Endothelial cell of umbilical vein (primary cell): ENCODE data around the gene VGLL1. TPM values are rescaled to one million over a fixed set of nuclear protein-coding genes. Genes with fewer than 3 reads are reported as not detected.

ENCODE experiments used
- BruUV-seq: library from RNA; stranded (reverse); fragments of 400-500 nt; replicated peaks from 2 replicates; lab custom pipeline; 2021; lab: Mats Ljungman, UMichigan
- CTCF ChIA-PET: fragments of 300-600, 350-600 bp; sonication (Branson Sonifier 250); formaldehyde crosslinking; loops from one replicate; lab custom pipeline; 2021; ENCODE audit warnings: antibody characterized with exemption, inconsistent platforms; lab: Charles Lee
- POLR2A ChIA-PET: fragments of 300-600, 350-600 bp; sonication (Branson Sonifier 250); formaldehyde crosslinking; loops from one replicate; lab custom pipeline; 2021; ENCODE audit warnings: antibody characterized with exemption, inconsistent platforms; lab: Charles Lee
- DNase-seq: peaks from one replicate; pipeline ENCODE4 v3.0.0-alpha.2; 2011; ENCODE audit warnings: low read depth, low spot score
- FAIRE-seq: peaks from 2 replicates; lab custom pipeline; 2011; peaks lifted over from hg19 to GRCh38; lab: Jason Lieb, UNC
- H2AFZ ChIP-seq: 2 replicates; pipeline ENCODE4 v1.6.0; 2012; ENCODE audit warnings: low read depth, low read length, control low read depth, inconsistent platforms
- H3K27ac ChIP-seq: 2 replicates; pipeline ENCODE4 v1.5.1; 2011; ENCODE audit warnings: low read depth, mild to moderate bottlenecking, control low read depth, low read length, moderate library complexity; ENCODE audit not compliant: insufficient read depth
- H3K27me3 ChIP-seq, 2 experiments: 2 replicates each; pipeline versions ENCODE4 v1.6.0 to v1.6.1; 2011; ENCODE audit warnings: low read length in 2 of 2, mixed read lengths in 1 of 2; ENCODE audit not compliant: control insufficient read depth in 2 of 2, insufficient read depth in 2 of 2
- H3K36me3 ChIP-seq, 2 experiments: 2 replicates in 1 of 2; 3 replicates in 1 of 2; pipeline ENCODE4 v1.5.1; 2011; ENCODE audit warnings: low read length in 2 of 2, mild to moderate bottlenecking in 1 of 2, moderate library complexity in 1 of 2; ENCODE audit not compliant: control insufficient read depth in 2 of 2, insufficient read depth in 2 of 2; ENCODE audit errors: extremely low read depth in 1 of 2
- H3K4me1 ChIP-seq: 3 replicates; pipeline ENCODE4 v1.5.1; 2011; ENCODE audit warnings: mild to moderate bottlenecking, low read length; ENCODE audit not compliant: control insufficient read depth, insufficient read depth; ENCODE audit errors: extremely low read depth
- H3K4me2 ChIP-seq: 2 replicates; pipeline ENCODE4 v1.6.1; 2011; ENCODE audit warnings: low read length, control low read depth, mixed read lengths; ENCODE audit not compliant: insufficient read depth
- H3K4me3 ChIP-seq, 3 experiments: fragments of 200-600 bp in 1 of 3; sonication (generic), shearing (Covaris generic) in 1 of 3; replicated peaks in 1 of 3; 2 replicates each; pipeline ENCODE4 v1.5.1; 2011 to 2016; ENCODE audit warnings: control low read depth in 3 of 3, low read length in 3 of 3, mild to moderate bottlenecking in 2 of 3, inconsistent platforms in 1 of 3, low read depth in 1 of 3, moderate library complexity in 1 of 3; ENCODE audit not compliant: insufficient read depth in 1 of 3
- H3K79me2 ChIP-seq: 2 replicates; pipeline ENCODE4 v1.6.0; 2012; ENCODE audit warnings: low read length, inconsistent platforms; ENCODE audit not compliant: control insufficient read depth, insufficient read depth
- H3K9ac ChIP-seq: replicated peaks from 2 replicates; pipeline ENCODE3; 2011; ENCODE audit warnings: low read length, control low read depth; ENCODE audit not compliant: insufficient read depth; ENCODE audit errors: extremely low read depth
- H3K9me1 ChIP-seq: replicated peaks from 3 replicates; pipeline ENCODE4 v1.6.0; 2011; ENCODE audit warnings: mild to moderate bottlenecking, low read length; ENCODE audit not compliant: control insufficient read depth, insufficient read depth; ENCODE audit errors: extremely low read depth
- H3K9me3 ChIP-seq: replicated peaks from 2 replicates; pipeline ENCODE4 v1.5.1; 2012; ENCODE audit warnings: low read length, inconsistent platforms; ENCODE audit not compliant: control insufficient read depth, insufficient read depth
- H4K20me1 ChIP-seq: replicated peaks from 2 replicates; pipeline ENCODE3; 2011; ENCODE audit warnings: mild to moderate bottlenecking, low read length; ENCODE audit not compliant: control insufficient read depth, insufficient read depth; ENCODE audit errors: extremely low read depth
- EZH2 ChIP-seq: IDR thresholded peaks from 2 replicates; pipeline ENCODE4 v1.6.1; 2012; ENCODE audit warnings: borderline replicate concordance, low read depth, mild to moderate bottlenecking, moderate library complexity, low read length, inconsistent platforms; ENCODE audit not compliant: severe bottlenecking
- FOS ChIP-seq: IDR thresholded peaks from 2 replicates; pipeline ENCODE4 v1.6.1; 2011; ENCODE audit warnings: mild to moderate bottlenecking, low read length, moderate library complexity, borderline replicate concordance; ENCODE audit not compliant: insufficient read depth
- GATA2 ChIP-seq: IDR thresholded peaks from 2 replicates; pipeline ENCODE4 v1.7.0; 2011; ENCODE audit warnings: low read depth, mild to moderate bottlenecking, moderate library complexity, mixed read lengths, low read length; ENCODE audit not compliant: insufficient read length, insufficient read depth
- JUN ChIP-seq: IDR thresholded peaks from 2 replicates; pipeline ENCODE4 v1.6.1; 2011; ENCODE audit warnings: borderline replicate concordance, low read depth; ENCODE audit not compliant: insufficient read length, insufficient read depth
- MYC ChIP-seq: IDR thresholded peaks from one replicate; pipeline ENCODE4 v1.6.1; 2011; ENCODE audit warnings: mild to moderate bottlenecking, low read depth, low read length
- POLR2A ChIP-seq: IDR thresholded peaks from 2 replicates; pipeline ENCODE4 v1.6.1; 2012; ENCODE audit warnings: low read depth, mild to moderate bottlenecking, control low read depth, low read length
- POLR2AphosphoS5 ChIP-seq: IDR thresholded peaks from 2 replicates; pipeline ENCODE4 v1.6.1; 2012; ENCODE audit warnings: low read depth, mild to moderate bottlenecking, control low read depth, low read length, moderate library complexity; ENCODE audit not compliant: insufficient read depth
- dilution Hi-C: fragments of 300-500 bp; cut with MboI; formaldehyde crosslinking; loops from one replicate; pipeline ENCODE4 v1.15.0; 2019; ENCODE audit warnings: low sequenced_read_pairs; ENCODE audit not compliant: extremely low pct_ligation_motif_present
- intact Hi-C: fragments of 100-400 bp; cut with micrococcal nuclease; formaldehyde crosslinking; loops from one replicate; pipeline ENCODE4 v1.10.0; 2022
- polyA plus RNA-seq, 4 experiments: library from polyadenylated mRNA; depleted of rRNA in 3 of 4; stranded (reverse) in 3 of 4; unstranded in 1 of 4; fragments of >200 nt; gene quantifications; 2 replicates each; pipeline versions ENCODE4 v1.2.1 to v1.2.3, GENCODE V29; 2011 to 2012; ENCODE audit warnings: missing spikeins in 1 of 4
- total RNA-seq: library from RNA; stranded (reverse); gene quantifications from 2 replicates; pipeline ENCODE4 v1.2.3, GENCODE V29; 2021
- TF ChIP-seq, protein P1 (sequence below): IDR thresholded peaks from 2 replicates; pipeline ENCODE4 v1.6.1; 2011; ENCODE audit not compliant: insufficient read depth, insufficient read length
- TF ChIP-seq, protein P2 (sequence below), 2 donors: IDR thresholded peaks; 1 replicate in 1 of 2; 2 replicates in 1 of 2; pipeline ENCODE4 v1.5.1; 2011; ENCODE audit warnings: low read length in 2 of 2, mild to moderate bottlenecking in 2 of 2, moderate library complexity in 2 of 2, control low read depth in 1 of 2, inconsistent platforms in 1 of 2, low read depth in 1 of 2; ENCODE audit not compliant: insufficient read depth in 1 of 2; ENCODE audit errors: extremely low read depth in 1 of 2

The VGLL1 gene
- total and polyA plus RNA-seq, 2 donors (not counting 3 experiments of a cell fraction or from before 2014, with no cell fraction given) = not detected

DNA sequence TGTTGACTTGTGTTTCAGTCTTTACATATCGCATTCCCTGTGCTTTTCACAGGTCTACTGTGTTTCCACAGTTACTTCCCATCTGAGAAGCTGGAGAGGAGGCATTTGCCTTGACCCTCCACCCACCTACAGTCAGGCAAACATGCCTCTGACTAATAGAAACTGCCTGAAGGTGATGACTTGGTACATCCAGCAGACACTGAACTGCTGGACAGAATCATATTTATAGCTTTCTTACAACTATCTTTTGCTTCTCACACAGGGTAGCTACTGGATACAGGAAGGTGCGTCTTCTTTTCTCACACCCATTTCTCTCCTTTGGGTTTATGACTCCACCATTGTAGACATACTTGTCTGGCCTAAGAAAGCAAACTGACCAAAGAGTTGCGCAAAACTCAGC is 58.0 kb downstream of the VGLL1 start:
- TF ChIP-seq FOS (no peak), EZH2 (no peak), POLR2AphosphoS5 (no peak)
- Histone ChIP-seq H3K9ac (no peak overlapping the region), H3K4me1 (no peaks in the 10 kb centered on the region), H3K9me1 (no peaks in the 10 kb centered on the region), H3K27me3 (peaks cover 0 to 2% of the 10 kb centered on the region in 2 experiments), H3K4me3 (no peak overlapping the region), H3K36me3 (no peaks in the 10 kb centered on the region), H3K9me3 (no peaks in the 10 kb centered on the region), H3K4me2 (no peak overlapping the region), H2AFZ (no peak overlapping the region), H3K79me2 (no peaks in the 10 kb centered on the region), H4K20me1 (no peaks in the 10 kb centered on the region), H3K27ac (no peak overlapping the region)
- DNase-seq (no peak), FAIRE-seq (no peak)
- no TSS peak for BruUV-seq
- dilution Hi-C loops (no loop called here), intact Hi-C loops (no loop called here)
- ChIA-PET POLR2A (no interaction called here), CTCF (no interaction called here)

DNA sequence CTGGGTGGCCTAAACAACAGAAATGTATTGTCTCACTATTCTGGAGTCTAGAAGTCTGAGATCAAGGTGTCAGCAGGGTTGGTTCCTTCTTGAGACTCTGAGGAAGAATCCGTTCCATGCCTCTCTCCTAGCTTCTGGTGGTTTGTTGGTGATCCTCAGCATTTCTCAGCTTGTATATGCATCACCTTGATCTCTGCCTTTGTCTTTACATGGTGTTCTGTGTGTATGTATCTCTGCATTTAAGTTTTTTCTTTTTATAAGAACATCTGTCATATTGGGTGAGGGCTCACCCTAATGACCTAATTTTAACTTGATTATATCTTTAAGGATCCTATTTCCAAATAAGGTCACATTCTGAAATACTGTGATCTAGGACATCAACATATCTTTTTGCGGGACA is 65.3 kb downstream of the VGLL1 start:
- no peaks in the 10 kb centered on the region for H3K79me2 ChIP-seq
- no peak overlapping the region for H3K4me2 ChIP-seq
- DNase-seq (no peak), FAIRE-seq (no peak)
- POLR2A ChIA-PET = no interaction called here
- H3K4me1 ChIP-seq = no peaks in the 10 kb centered on the region
- H3K9me3 ChIP-seq = no peaks in the 10 kb centered on the region
- no peak overlapping the region for H3K27ac ChIP-seq
- BruUV-seq = no TSS peak
- TF ChIP-seq GATA2 (no peak), POLR2AphosphoS5 (no peak), EZH2 (no peak), POLR2A (no peak), MYC (no peak), FOS (no peak), JUN (no peak)
- TF ChIP-seq, protein P1, sequence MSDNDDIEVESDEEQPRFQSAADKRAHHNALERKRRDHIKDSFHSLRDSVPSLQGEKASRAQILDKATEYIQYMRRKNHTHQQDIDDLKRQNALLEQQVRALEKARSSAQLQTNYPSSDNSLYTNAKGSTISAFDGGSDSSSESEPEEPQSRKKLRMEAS = no peak
- TF ChIP-seq, protein P2, sequence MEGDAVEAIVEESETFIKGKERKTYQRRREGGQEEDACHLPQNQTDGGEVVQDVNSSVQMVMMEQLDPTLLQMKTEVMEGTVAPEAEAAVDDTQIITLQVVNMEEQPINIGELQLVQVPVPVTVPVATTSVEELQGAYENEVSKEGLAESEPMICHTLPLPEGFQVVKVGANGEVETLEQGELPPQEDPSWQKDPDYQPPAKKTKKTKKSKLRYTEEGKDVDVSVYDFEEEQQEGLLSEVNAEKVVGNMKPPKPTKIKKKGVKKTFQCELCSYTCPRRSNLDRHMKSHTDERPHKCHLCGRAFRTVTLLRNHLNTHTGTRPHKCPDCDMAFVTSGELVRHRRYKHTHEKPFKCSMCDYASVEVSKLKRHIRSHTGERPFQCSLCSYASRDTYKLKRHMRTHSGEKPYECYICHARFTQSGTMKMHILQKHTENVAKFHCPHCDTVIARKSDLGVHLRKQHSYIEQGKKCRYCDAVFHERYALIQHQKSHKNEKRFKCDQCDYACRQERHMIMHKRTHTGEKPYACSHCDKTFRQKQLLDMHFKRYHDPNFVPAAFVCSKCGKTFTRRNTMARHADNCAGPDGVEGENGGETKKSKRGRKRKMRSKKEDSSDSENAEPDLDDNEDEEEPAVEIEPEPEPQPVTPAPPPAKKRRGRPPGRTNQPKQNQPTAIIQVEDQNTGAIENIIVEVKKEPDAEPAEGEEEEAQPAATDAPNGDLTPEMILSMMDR (IDR thresholded peaks at IDR 0.05; ENCODE audit: extremely low read depth in 1 of 2, insufficient read depth in 1 of 2, low read depth in 1 of 2, low read length in 2 of 2) = no peak
- H3K36me3 ChIP-seq = no peaks in the 10 kb centered on the region
- H3K4me3 ChIP-seq = no peak overlapping the region
- no peaks in the 10 kb centered on the region for H3K9me1 ChIP-seq
- dilution Hi-C loops = no loop called here
- H3K27me3 ChIP-seq = peaks cover 0 to 2% of the 10 kb centered on the region in 2 experiments
- intact Hi-C loops = no loop called here
- H2AFZ ChIP-seq = no peak overlapping the region
- H3K9ac ChIP-seq = no peak overlapping the region
- H4K20me1 ChIP-seq = no peaks in the 10 kb centered on the region
- CTCF ChIA-PET = no interaction called here
